ENCODE data around the gene KATNBL1.

KATNBL1 gene

GRCh38 chr15:34114739-34115138, 95.2 kb downstream of the KATNBL1 start:
- DNase-seq (ENCODE audit: low read depth in 3 of 3) = no peak

DNA sequence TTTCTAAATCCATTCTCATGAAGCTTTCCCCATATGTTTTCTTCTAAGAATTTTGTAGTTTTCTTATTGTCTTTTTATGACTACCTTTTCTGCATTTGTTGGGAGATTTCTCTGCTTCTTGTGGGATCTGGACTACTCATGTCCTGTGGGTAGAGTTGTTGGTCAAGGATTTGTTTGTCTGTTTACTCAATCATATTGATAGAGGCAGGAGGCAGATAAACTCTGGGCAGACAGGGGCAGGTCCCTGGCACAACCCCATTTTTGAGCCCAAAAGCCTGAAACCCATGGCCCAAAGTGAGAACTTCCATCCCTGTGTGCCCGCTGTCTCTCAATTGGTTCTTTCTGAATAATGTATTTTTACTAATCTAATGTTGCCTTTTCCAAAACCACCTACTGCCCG, 95.7 kb downstream of the KATNBL1 start:
- DNase-seq (ENCODE audit: low read depth in 3 of 3) = no peak

DNA sequence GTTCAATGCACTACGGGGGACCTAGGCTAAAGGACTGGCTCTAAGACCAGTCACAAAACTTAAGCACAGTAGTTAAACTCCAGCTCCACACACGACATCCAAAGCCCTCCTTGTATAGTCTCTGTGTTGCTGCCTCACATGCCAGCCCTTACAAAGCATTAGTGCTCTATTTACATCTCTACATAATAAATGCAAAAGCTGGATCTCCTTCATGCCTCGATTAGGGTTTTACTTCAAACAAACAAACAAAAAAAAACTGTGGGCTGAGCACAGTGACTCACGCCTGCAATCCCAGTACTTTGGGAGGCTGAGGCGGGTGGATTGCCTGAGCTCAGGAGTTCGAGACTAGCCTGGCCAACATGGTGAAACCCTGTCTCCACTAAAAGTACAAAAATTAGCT, 98.4 kb downstream of the KATNBL1 start:
- DNase-seq (ENCODE audit: low read depth in 3 of 3) = no peak

- no peak for DNase-seq (ENCODE audit: low read depth in 3 of 3)
Observed at GRCh38 chr15:34109797-34110663, 99.9 kb downstream of the KATNBL1 start.

GRCh38 chr15:34107315-34107714, 102.6 kb downstream of the KATNBL1 start:
- no peak for DNase-seq (ENCODE audit: low read depth in 3 of 3)

- DNase-seq (ENCODE audit: low read depth in 3 of 3) = no peak
Observed at GRCh38 chr15:34106423-34106822, 103.5 kb downstream of the KATNBL1 start.

DNA sequence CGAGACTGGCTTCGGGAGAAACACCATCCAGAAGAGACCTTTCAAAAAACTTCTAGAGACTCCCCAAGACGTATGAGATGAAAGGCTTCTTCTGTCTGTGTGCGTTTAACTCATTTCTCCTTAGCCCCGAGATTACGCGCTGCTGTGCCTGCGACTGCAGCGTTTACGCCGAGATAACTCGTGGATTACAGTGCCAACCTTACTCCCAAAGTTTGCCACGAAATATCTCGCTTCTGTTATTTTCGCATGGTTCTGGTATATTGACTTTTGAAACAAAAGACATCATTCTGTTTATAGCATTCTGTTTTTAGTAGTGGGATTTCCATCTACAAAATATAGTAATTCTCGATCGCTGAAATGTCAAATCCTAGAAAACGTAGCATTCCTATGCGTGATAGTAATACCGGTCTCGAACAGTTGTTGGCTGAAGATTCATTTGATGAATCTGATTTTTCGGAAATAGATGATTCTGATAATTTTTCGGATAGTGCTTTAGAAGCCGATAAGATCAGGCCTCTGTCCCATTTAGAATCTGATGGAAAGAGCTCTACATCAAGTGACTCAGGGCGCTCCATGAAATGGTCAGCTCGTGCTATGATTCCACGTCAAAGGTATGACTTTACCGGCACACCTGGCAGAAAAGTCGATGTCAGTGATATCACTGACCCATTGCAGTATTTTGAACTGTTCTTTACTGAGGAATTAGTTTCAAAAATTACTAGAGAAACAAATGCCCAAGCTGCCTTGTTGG, 107.5 kb downstream of the KATNBL1 start:
- DNase-seq (ENCODE audit: low read depth in 3 of 3) = no peak

DNA sequence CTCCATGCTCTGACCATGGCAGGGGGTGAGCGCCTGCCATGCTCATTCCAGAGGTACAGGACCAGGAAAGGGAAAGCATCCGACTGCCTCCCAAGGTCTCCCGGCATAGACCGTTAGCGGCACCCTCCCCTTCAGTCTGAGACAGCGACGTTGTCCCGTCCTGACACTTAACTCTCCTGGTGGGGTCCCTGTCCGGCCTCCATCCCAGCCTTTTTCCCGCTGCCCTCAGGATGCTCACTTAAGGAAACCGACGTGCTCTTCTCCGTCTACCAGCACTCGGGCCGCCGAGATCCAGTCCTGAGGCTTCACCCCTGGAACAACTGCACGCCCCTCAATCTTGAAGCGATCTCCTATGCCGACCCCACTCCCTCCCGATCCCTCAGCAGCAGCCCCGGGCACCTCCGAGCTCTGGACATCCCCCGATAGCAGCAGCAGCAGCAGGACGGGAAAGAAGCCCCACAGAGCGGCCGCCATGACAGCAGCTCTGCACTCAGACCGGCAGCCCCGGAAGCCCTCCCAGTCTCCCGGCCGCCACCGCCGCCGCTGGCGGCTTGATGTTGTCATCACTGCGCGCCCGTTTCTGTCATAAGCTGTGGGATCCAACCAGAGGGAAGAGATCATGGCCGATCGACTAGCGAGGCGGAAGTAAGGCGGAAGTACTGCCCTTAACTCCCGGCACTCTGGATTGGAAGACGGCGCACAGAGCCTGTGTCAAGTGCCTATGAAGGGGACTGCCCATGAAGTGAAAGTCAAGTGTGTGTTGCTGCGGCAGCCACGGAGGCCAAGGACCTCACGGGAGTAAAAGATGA, 108.3 kb downstream of the KATNBL1 start, which contains the start of the genes EMC7 and PGBD4:
Gene EMC7, minus strand, starts transcription at position 497 of the 809 bp plus-strand sequence. Its CDS starts 23 bp downstream, at position 474.
Gene PGBD4, plus strand, starts transcription at position 718 of the 809 bp plus-strand sequence. CDS start 449 bp downstream, outside the sequence.
- DNase-seq (ENCODE audit: low read depth in 3 of 3) = peak; percentile 96 to 99 (median 96)

DNA sequence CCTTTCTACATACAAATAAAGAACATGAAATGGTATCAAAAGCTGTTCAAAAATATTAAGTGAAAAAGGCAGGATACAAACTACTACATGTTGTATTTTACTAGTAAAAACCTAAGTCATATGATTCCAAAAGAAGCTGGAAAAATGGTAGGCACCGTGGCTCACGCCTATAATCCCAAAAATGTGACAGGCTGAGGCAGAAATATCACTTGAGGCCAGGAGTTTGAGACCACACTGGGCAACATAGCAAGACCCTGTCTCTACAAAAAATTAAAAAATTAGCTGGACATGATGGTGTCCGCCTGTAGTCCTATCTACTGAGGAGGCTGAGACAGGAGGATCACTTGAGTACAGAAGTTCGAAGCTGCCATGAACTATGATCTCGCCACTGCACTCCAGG, 110.0 kb downstream of the KATNBL1 start:
- DNase-seq (ENCODE audit: low read depth in 3 of 3) = no peak
